HG02642 (cell line): Measurements from ENCODE around the gene RIPOR3.
"Not testable (repeated sequence)": the region's sequence is repeated elsewhere in the genome, so short reads cannot be mapped to it uniquely, and the experiment has no call there.

Source experiments
- ATAC-seq: cut with Tn5 transposase; IDR thresholded peaks from one replicate; pipeline ENCODE4 v1.9.1; 2021; ENCODE audit warnings: mild to moderate bottlenecking; ENCODE audit not compliant: unreplicated experiment, poor library complexity

RIPOR3 gene

DNA sequence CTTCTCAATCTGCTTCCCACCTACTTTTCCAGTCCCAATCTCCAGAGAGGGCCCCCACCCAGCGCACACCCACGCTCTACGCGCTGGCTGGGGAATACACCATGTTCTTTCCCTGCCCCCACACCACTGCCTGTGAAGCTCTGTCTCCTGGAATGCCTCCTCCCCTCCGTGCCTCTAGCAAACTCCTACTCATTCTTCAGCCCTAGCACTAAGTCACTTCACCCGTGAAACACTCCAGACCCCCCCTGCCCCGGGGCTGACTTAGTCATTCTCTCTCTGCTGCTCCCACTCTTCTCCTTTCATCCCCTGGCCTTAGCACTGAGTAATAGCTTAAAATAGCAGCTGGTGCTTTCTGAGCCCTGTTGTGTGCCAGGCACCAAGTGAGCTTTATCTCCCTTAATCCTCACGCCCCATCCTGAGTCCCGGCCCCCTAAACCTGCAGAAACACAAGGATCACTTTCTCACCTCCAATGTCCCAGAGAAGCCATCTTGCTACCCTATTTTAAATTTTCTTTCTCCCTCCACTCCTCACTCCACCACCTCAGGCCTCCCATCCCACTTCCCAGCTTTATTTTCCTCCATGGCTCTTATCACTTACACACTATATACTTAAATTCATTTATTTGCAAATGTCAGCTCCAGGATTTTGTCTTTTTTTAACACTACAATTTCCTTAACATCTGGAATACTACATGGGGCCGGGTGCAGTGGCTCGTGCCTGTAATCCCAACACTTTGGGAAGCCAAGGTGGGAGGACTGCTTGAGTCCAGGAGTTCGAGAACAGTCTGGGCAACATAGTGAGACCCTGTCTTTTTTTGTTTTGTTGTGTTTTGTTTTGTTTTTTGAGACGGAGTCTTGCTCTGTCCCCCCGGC is 33.7 kb upstream of the RIPOR3 start:
- no peak for ATAC-seq

DNA sequence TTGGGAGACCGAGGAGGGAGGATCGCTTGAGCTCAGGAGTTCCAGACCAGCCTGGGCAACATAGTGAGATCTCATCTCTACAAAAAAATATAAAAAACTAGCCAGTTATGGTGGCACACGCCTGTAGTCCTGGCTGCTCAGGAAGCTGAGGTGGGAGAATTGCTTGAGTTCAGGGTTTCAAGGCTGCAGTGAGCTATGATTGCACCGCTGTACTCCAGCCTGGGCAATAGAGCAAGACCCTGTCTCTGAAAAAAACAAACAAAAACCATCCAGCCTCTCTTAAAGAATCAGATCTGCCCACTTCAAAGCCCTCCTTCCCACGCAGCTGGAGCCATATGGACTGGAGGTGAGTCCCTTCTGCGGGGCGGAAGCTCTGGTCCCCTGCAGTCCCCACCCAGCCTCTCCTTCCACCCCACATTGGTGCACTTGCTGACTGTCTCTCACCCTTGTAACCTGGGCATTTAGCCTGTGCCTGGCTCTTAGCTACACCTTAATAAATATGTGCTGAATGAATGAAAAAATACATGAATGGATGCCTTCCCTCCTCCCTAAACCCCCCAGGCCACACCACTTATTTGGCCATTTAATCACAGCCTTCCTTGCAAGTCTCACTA is 32.9 kb upstream of the RIPOR3 start:
- ATAC-seq = no peak

DNA sequence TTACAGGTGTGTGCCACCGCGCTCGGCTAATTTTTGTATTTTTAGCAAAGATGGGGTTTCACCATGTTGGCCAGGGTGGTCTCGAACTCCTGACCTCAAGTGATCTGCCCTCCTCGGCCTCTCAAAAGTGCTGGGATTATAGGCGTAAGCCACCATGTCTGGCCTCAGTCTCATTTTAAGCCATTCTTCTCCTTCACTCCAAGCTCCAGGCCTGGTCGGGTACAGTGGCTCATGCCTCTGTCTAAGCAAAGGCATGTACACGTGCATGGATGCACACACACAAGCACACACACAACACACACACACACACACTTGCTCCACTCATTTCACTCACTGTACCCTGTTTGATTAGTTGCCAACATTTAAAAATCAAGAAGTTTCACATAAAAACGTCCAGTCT is 32.3 kb upstream of the RIPOR3 start:
- no peak for ATAC-seq

DNA sequence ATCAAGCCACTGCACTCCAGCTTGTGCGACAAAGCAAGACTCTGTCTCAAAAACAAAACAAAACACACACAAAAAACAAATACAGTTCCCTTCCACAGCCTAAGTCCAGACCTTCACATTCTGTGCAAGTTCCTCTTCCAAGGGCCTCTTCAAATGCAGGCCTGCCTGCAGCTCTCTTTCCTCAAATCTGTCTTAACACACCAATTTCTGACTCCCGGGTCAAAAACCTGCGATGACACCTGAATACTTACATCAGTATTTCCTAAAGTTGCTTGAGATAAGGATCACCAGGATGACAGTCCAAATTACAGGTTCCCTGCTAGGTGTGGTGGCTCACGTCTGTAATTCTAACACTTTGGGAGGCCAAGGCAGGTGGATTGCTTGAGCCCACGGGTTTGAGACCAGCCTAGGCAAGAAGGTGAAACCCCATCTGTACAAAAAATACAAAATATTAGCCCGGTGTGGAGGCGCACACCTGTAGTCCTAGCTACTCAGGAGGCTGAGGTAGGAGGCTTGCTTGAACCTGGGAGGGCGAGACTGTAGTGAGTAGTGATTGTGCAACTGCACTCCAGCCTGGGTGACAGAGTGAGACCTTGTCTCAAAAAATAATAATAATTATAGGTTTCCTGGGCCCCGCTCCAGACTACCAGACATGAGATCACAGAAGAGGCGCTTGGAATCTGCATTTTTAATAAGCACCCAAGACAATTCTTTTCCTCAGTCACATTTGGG is 31.2 kb upstream of the RIPOR3 start:
- no peak for ATAC-seq

DNA sequence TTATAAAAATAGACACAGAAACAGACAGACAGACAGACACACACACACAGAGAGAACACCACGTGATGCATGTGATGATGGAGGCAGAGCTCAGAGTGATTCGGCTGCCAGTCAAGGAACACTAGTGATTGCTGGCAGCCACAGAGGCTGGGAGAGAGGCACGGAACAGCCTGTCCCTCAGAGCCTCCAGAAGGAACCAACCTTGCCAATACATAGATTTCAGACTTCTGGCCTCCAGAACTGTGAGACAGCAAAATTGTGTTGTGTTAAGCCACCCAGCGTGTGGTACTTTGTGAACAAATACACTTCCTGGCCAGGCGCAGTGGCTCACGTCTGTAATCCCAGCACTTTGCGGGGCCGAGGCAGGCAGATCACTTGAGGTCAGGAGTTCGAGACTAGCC is 30.5 kb upstream of the RIPOR3 start:
- ATAC-seq = no peak

DNA sequence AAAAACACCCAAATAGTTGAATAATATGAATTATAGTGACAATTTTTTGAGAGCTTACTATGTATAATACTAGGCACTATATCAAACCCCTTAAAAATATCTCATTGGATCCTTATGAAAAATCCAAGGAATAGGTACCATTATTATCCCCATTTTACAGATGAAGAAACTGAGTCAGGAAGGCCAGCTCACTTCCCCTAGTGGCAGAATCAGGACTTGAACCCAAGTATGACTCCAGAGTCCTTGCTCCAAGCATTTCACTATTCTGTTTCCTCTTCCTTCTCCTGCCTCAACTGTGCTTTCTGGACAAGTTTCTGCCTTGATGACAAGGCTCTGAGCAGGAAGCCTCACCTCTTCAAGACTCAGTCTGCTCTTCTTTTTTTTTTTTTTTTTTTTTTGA is 29.2 kb upstream of the RIPOR3 start:
- ATAC-seq = no peak

DNA sequence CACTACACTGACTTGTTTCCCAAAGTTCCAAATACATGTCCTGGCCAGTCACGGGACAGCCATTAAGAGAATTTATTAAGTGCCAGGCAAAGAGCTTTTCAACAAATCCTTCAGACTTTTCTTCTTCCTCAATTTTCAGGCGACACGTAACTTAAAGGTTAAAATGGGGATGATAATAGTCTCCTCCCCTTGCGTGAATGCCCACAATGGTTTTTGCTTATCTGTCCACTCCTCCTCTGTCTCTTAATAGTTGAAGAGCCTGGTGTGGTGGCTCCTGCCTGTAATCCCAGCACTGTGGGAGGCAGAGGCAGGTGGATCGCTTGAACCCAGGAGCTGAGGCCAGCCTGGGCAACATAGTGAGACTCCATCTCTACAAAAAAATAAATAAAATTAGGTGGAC is 28.7 kb upstream of the RIPOR3 start:
- ATAC-seq = no peak

DNA sequence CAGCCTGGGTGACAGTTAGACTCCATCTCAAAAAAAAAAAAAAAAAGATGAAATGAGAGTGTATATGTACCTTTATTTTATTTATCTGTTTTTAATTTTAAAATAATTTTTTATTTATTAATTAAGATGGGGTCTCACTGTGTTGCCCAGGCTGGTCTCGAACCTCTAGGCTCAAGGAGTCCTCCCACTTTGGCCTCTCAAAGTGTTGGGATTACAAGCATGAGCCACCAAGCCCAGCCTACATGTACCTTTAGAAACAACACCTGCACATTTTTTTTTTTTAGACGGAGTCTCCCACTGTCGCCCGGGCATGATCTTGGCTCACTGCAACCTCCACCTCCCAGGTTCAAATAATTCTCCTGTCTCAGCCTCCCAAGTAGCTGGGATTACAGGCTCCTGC is 28.0 kb upstream of the RIPOR3 start:
- no peak for ATAC-seq

DNA sequence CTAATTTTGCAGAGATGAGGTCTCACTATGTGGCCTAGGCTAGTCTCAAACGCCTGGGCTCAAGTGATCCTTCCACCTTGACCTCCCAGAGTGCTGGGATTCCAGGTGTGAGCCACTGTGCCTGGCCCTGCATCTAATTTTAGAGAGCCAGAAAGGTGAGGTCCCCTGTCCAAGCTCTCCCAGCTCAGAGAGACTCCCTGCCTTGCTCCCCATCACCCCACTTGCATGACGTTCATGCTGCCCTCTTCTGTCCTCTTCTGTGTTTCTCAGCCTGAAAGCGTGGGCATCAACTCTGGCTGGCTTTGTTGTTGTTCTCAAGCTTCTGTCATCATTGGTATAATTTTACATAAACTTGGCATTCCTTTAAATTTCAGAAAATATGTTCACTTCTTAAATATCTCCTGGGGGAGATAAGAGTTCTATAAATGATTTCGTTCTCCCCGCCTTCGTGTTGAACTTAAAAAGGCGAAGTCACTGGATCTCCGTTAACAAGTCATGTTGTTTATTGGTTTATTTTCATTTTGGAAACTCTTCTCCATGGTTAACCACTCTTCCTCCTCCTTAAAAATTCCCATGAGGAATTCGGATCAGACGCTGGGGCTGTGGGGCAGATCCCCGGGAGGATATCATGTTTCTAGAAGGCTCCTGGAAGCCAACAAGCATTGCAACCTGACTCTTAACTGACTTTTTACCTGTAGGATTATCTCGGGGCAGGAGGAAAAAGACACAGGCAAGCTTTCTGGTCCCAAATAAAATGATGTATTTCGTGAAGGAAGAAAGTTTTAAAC is 26.8 kb upstream of the RIPOR3 start:
- ATAC-seq = no peak

DNA sequence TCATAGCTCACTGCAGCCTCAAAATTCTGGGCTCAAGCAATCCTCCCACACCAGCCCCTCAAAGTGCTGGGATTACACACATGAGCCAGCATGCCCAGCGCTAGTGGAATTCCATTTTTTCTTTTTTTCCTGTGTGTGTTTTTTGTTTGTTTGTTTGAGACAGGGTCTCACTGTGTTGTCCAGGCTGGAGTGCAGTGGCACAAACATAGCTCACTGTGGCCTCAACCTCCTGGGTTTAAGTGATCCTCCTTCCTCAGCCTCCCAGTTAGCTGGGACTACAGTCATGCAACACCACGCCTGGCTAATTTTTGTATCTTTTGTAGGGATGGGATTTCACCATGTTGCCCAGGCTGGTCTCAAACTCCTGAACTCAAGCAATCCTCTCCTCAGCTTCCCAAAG is 26.0 kb upstream of the RIPOR3 start:
- ATAC-seq = no peak

DNA sequence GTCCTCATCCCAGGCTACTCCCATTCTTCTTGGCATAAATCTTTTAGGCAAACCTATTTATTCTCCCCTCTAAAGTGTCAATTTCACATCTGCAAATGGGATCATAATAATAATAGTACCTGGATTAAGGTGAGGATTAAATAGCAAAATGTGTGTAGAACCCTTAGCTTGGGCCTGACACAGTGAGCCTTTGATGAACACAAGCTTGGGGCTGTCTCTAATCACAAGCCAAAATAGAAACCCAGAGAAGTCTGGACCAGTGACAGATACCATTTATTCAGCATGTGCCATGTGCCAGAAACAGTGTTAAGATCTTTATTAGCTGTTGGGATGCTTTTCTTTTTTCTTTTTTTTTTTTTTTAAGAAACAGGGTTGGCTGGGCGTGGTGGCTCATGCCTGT is 25.2 kb upstream of the RIPOR3 start:
- no peak for ATAC-seq

DNA sequence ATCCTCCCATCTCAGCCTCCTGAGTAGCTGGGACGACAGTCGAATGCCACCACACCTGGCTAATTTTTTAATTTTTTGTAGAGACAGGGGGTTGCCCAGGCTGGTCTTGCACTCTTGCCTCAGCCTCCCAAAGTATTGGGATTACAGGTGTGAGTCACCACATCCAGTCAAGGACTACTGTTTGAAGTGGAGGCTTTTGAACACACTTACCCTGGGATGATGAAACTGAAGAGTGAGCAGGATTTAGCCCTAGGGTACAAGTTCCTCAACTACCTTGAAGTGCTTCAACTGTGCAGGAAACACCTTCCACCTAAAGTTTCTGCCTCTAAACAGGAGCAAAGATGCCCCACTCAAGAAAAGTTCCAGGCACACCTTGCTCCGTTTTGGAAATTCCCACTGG is 24.4 kb upstream of the RIPOR3 start:
- ATAC-seq = no peak

DNA sequence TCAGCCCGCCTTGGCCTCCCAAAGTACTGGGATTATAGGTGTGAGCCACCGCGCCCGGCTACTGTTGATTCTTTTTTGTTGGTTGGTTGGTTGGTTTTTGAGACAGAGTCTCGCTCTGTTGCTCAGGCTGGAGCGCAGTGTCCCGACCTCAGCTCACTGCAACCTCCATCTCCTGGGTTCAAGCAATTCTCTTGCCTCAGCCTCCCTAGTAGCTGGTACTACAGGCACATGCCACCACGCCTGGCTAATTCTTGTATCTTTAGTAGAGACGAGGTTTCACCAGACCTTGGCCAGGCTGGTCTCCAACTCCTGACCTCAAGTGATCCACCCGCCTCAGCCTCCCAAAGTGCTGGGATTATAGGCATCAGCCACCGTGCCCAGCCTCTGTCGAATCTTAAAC is 23.1 kb upstream of the RIPOR3 start:
- not testable (repeated sequence) for ATAC-seq

DNA sequence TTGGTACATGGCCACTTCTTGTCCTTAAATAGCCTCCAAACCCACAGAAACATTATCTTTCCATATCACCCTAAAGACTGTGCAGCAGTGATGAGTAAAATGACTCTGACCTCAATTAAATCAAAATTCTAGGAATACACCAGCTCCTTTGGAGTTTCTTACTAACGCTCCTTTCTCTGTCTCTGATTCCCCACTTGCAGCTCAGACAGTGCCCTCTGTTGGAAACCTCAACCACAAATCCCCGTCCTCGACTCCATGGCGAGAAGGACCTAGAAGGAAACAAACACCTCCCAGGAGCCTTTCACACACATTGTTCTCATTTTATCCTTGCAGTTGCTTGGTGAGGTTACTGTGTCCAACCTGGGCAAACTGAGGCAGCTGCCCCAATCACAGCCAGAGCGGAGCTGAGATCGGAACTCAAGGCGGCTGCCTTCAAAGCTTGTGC is 22.3 kb upstream of the RIPOR3 start:
- ATAC-seq = no peak

DNA sequence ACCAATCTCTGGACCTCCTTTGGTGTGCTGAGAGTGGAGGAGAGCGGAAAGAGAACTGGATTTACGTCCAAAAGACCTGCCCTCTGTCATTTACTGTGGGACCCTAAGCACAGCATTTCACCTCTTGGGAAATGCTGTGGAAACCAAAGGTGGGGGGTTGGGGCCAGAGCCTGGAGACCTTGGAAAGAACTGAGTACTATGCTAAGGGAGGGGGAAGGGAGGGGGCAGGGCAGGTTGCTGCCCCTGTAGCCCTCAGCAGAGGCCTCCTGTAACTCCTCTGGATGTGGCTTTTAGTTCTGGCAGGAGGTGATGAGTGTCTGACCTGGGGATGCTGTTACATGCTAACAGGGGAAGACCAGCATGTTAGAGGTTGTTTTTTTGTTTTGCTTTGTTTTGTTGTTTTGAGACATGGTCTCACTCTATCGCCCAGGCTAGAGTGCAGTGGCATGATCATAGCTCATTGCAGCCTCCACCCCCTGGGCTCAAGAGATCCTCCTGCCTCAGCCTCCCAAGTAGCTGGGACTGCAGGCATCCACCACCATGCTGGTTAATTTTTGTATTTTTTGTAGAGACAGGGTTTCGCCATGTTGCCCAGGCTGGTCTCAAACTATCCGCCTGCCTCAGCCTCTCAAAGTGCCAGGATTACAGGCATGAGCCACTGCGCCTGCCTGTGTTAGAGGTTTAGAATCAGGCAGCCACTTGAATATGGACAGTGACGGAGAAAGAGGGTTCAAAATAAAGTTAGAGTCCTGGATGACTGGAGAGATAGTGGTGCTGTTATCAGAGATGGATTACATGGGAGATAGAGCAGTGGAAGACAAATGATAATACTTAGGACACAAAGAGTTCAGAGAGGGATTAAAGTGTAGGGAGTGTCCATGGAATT is 21.7 kb upstream of the RIPOR3 start:
- ATAC-seq = no peak

DNA sequence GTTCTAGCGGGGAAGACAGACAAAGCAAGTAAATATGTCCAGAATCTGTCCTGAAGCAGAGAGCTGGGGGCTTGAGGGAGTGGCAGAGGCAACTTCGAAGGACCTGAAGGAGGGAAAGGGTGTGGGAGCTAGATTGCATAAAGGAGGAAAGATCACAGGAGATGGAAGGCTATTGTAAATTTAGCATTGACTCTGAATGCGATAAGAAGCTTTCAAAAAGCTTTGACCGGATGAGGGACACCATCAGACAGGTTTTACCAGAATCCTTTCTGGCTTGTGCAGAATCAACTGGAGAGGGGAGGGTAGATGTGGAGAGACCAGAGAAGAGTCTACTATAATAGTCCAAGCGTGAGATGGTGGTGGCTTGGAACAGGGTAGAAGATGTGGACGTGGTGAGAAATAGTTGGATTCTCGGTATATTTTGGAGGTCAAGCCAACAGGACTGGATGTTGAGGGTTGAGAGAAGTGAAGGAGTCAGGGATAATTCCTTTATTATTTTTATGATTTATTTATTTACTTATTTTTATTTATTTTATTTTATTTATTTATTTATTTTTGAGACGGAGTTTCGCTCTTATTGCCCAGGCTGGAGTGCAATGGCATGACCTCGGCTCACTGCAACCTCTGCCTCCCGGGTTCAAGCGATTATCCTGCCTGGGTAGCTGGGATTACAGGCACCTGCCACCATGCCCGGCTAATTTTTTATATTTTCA is 19.9 kb upstream of the RIPOR3 start:
- ATAC-seq = no peak

DNA sequence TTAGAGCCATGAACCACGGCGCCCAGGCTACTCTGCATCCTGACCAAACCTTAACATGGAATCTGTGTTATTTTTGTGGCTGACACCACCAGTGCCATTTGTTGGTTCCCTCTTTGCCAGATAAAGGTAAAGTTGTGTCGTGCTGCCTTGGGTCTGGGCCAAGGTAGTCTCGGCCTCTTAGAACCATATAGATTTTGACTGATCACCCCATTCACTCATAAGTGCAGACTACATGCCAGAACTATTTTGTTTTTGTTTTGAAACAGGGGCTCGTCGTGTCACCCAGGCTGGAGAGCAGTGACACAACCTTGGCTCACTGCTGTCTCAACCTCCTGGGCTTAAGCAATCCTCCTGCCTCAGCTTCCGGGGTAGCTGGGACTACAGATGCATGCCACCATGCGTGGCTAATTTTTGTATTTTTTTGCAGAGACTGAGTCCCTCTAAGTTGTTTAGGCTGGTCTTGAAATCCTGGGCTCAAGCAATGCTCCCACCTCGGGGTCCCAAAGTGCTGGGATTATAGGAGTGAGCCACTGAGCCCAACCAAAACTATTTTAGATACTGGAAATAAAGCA is 19.2 kb upstream of the RIPOR3 start:
- no peak for ATAC-seq

DNA sequence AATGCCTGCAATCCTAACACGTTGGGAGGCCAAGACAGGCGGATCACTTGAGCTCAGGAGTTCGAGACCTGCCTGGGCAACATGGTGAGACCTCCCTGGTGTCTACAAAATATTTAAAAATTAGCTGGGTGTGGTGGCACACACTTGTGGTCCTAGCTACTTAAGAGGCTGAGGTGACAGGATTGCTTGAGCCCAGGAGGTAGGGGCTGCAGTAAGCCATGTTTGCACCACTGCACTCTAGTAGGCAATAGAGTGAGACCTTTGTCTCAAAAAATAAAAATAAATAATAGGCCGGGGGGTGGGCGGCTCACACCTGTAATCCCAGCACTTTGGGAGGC is 18.3 kb upstream of the RIPOR3 start:
- ATAC-seq = no peak
